Caco-2 (cell line): ENCODE data around the gene CLIC5. TPM values are rescaled to one million over a fixed set of nuclear protein-coding genes. Genes with fewer than 3 reads are reported as not detected.

ENCODE experiments used
- BruUV-seq: library from RNA; stranded (reverse); fragments of 400-500 nt; replicated peaks from 2 replicates; lab custom pipeline; 2021; lab: Mats Ljungman, UMichigan
- CTCF ChIA-PET: fragments of 300-600 bp; sonication (Branson Sonifier 250); formaldehyde crosslinking; loops from one replicate; lab custom pipeline; 2022; ENCODE audit warnings: antibody characterized with exemption; lab: Charles Lee
- POLR2A ChIA-PET: fragments of 300-600 bp; sonication (Branson Sonifier 250); formaldehyde crosslinking; loops from one replicate; lab custom pipeline; 2022; ENCODE audit warnings: antibody characterized with exemption; lab: Charles Lee
- DNase-seq, 2 experiments: peaks; one replicate each; pipeline versions ENCODE4 v3.0.0 to v3.0.0-alpha.2; 2020 to 2022
- H3K27me3 ChIP-seq: replicated peaks from 2 replicates; pipeline ENCODE4 v1.6.0; 2011; ENCODE audit warnings: low read length; ENCODE audit not compliant: control insufficient read depth, insufficient read depth
- H3K36me3 ChIP-seq: 2 replicates; pipeline ENCODE4 v1.5.1; 2011; ENCODE audit warnings: low read length; ENCODE audit not compliant: control insufficient read depth, insufficient read depth
- H3K4me1 ChIP-seq: fragments of 250-450 bp; sonication (Bioruptor Pico); 2 replicates; pipeline ENCODE4 v1.5.1; 2020; ENCODE audit warnings: mild to moderate bottlenecking
- H3K4me3 ChIP-seq: 2 replicates; pipeline ENCODE4 v1.5.1; 2011; ENCODE audit warnings: low read depth, mild to moderate bottlenecking, control low read depth, low read length
- H3K9me3 ChIP-seq: fragments of 250-450 bp; sonication (Bioruptor Pico); 2 replicates; pipeline ENCODE4 v1.5.1; 2020; ENCODE audit warnings: mild to moderate bottlenecking, moderate library complexity
- H3K27ac Mint-ChIP-seq: one replicate; pipeline ENCODE4 v1.8.0; 2022; ENCODE audit warnings: mixed read lengths; ENCODE audit not compliant: unreplicated experiment
- H3K27me3 Mint-ChIP-seq: one replicate; pipeline ENCODE4 v1.8.0; 2022; ENCODE audit warnings: mixed read lengths; ENCODE audit not compliant: insufficient read depth, unreplicated experiment
- H3K36me3 Mint-ChIP-seq: one replicate; pipeline ENCODE4 v1.8.0; 2022; ENCODE audit warnings: mild to moderate bottlenecking, mixed read lengths; ENCODE audit not compliant: insufficient read depth, unreplicated experiment
- H3K4me1 Mint-ChIP-seq: one replicate; pipeline ENCODE4 v1.8.0; 2022; ENCODE audit warnings: low read depth, mixed read lengths; ENCODE audit not compliant: unreplicated experiment
- H3K4me3 Mint-ChIP-seq: one replicate; pipeline ENCODE4 v1.8.0; 2022; ENCODE audit warnings: mild to moderate bottlenecking, moderate library complexity, mixed read lengths; ENCODE audit not compliant: unreplicated experiment
- H3K9me3 Mint-ChIP-seq: one replicate; pipeline ENCODE4 v1.8.0; 2022; ENCODE audit warnings: mixed read lengths; ENCODE audit not compliant: unreplicated experiment
- intact Hi-C: fragments of 100-400 bp; cut with micrococcal nuclease; formaldehyde crosslinking; loops from one replicate; pipeline ENCODE4 v1.10.0; 2022; ENCODE audit not compliant: unreplicated experiment
- total RNA-seq: library from RNA; stranded (reverse); gene quantifications from 2 replicates; pipeline ENCODE4 v1.2.3, GENCODE V29; 2022
- TF ChIP-seq, protein P1 (sequence below), 2 experiments: fragments of 200-600 bp in 1 of 2; IDR thresholded peaks; 1 replicate in 1 of 2; 2 replicates in 1 of 2; pipeline versions ENCODE4 v1.5.1 to v1.8.0; 2011 to 2022; ENCODE audit warnings: antibody characterized with exemption in 1 of 2, control low read depth in 1 of 2, inconsistent platforms in 1 of 2, low read depth in 1 of 2, low read length in 1 of 2, mild to moderate bottlenecking in 1 of 2, moderate library complexity in 1 of 2; ENCODE audit not compliant: insufficient read depth in 1 of 2, severe bottlenecking in 1 of 2, unreplicated experiment in 1 of 2

Gene CLIC5
- total RNA-seq, 1 experiment from 2014 or later, result 15.1 TPM

DNA sequence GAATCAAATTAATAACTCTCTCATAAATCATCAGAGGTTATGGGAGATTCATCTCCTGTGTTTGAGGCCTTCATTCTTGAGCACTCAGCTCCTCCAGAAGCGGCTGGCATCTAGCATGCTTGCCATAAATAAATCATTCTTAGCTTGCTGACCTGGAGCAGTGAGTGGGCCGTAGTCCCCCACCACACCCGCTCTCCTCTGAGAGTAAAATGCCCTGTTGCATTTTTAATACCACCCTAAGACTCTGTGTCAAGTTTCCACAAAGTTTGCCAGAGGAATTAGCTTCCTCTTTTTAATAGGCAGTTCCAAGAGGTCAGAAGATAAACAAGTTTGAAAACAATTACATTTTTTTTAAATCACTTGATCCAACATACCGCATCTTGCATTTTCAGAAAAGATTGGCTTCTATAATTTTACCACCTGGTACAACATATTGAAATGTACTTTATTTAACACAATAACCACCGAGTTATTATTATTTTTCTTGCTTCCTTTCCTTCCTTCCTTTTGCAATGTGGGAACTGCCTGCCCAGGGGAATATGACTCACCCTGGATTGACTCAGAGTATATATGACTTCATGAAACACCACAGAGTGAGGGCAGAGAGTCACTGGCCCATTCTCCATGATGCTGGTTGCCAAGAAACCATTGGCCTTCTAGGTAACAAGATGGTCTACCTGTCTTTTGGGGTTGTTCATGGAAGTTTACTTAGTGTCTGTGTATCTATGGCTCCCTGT, 29.4 kb upstream of the CLIC5 start:
- Mint-ChIP-seq H3K27me3 (no peaks in the 10 kb centered on the region), H3K27ac (no peak overlapping the region), H3K9me3 (no peaks in the 10 kb centered on the region), H3K4me1 (no peaks in the 10 kb centered on the region), H3K36me3 (no peaks in the 10 kb centered on the region), H3K4me3 (no peak overlapping the region)
- Histone ChIP-seq H3K4me3 (no peak overlapping the region), H3K4me1 (no peaks in the 10 kb centered on the region), H3K36me3 (no peaks in the 10 kb centered on the region), H3K9me3 (no peaks in the 10 kb centered on the region), H3K27me3 (no peaks in the 10 kb centered on the region; the same call in 1 of the 2 replicates)
- TF ChIP-seq, protein P1, sequence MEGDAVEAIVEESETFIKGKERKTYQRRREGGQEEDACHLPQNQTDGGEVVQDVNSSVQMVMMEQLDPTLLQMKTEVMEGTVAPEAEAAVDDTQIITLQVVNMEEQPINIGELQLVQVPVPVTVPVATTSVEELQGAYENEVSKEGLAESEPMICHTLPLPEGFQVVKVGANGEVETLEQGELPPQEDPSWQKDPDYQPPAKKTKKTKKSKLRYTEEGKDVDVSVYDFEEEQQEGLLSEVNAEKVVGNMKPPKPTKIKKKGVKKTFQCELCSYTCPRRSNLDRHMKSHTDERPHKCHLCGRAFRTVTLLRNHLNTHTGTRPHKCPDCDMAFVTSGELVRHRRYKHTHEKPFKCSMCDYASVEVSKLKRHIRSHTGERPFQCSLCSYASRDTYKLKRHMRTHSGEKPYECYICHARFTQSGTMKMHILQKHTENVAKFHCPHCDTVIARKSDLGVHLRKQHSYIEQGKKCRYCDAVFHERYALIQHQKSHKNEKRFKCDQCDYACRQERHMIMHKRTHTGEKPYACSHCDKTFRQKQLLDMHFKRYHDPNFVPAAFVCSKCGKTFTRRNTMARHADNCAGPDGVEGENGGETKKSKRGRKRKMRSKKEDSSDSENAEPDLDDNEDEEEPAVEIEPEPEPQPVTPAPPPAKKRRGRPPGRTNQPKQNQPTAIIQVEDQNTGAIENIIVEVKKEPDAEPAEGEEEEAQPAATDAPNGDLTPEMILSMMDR (IDR thresholded peaks at IDR 0.05; ENCODE audit: insufficient read depth in 1 of 2, low read depth in 1 of 2, low read length in 1 of 2, severe bottlenecking in 1 of 2, unreplicated experiment in 1 of 2), result no peak
- ChIA-PET POLR2A (no interaction called here), CTCF (no interaction called here)
- intact Hi-C loops, result no loop called here
- no TSS peak for BruUV-seq
- DNase-seq, result no peak

DNA sequence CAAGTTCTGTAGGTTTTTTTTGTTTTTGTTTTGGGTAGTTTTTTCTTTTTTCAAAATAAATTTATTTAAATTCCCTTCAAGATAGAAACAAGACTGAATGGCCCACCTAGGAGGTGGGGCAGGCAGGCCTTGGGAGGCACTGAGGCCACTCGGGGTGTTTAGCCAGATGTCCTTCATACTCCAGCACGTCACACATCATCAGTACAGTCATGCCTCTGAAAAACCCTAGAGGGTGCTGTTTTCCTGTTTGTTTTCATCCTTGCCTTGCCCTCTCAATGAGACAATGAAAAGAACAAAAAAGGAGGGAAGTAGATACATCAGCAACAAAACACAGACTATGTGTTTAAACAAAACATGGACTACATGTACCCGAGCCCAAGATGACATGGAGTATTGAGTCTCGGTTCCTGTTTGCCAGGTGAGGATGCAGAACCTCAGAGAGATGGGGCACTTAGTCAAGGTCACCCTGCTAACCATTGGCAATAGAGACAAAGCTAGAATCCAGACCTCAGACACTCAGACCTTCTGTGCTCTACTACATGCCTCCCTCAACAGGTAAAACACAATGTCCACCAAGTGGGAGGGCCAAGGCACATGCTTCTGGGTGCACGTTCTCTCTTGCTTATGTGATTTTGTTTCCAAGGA, 26.8 kb upstream of the CLIC5 start:
- TF ChIP-seq, protein P1 (IDR thresholded peaks at IDR 0.05; ENCODE audit: insufficient read depth in 1 of 2, low read depth in 1 of 2, low read length in 1 of 2, severe bottlenecking in 1 of 2, unreplicated experiment in 1 of 2), result peak; percentile 44 to 58
- H3K27ac Mint-ChIP-seq, result no peak overlapping the region

DNA sequence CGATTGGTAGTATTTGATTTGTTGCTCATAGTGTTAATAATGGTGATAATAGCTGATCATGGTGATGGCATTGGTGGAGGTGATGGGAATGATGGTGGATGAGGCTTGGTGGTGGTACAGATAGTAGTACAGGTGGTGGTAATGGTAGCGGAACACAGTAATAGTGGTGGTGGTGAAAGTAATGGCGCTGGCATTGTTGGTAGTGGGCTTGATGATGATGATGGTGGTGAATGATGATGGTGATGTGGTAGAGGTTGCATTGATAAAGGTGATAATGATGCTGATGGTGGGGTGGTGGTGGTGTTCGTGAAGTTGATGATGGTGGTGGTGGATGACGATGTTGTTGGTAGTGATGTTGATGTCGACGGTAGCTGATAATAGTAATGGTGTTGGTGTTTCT, 24.6 kb upstream of the CLIC5 start:
- no peak overlapping the region for H3K4me3 ChIP-seq
- no peaks in the 10 kb centered on the region for H3K36me3 ChIP-seq
- Mint-ChIP-seq H3K4me1 (no peaks in the 10 kb centered on the region), H3K4me3 (no peak overlapping the region), H3K27ac (no peak overlapping the region), H3K36me3 (no peaks in the 10 kb centered on the region), H3K9me3 (no peaks in the 10 kb centered on the region), H3K27me3 (no peaks in the 10 kb centered on the region)
- H3K27me3 ChIP-seq, result no peaks in the 10 kb centered on the region; the same call in 1 of the 2 replicates
- H3K4me1 ChIP-seq, result no peaks in the 10 kb centered on the region
- TF ChIP-seq, protein P1 (IDR thresholded peaks at IDR 0.05; ENCODE audit: insufficient read depth in 1 of 2, low read depth in 1 of 2, low read length in 1 of 2, severe bottlenecking in 1 of 2, unreplicated experiment in 1 of 2), result no peak
- no TSS peak for BruUV-seq
- DNase-seq, result no peak
- POLR2A ChIA-PET, result no interaction called here
- CTCF ChIA-PET, result interaction anchor here (0.8 kb wide), 1 partner anchor 110 kb away, joined by 3 read pairs; no protein-coding TSS in a partner anchor
- intact Hi-C loops, result no loop called here
- H3K9me3 ChIP-seq, result no peaks in the 10 kb centered on the region

More for the DNA sequence above, 26.8 kb upstream of the CLIC5 start:
- Histone ChIP-seq H3K4me1 (no peaks in the 10 kb centered on the region), H3K27me3 (no peaks in the 10 kb centered on the region; the same call in 1 of the 2 replicates), H3K9me3 (no peaks in the 10 kb centered on the region), H3K36me3 (no peaks in the 10 kb centered on the region), H3K4me3 (no peak overlapping the region)
- Mint-ChIP-seq H3K27me3 (no peaks in the 10 kb centered on the region), H3K36me3 (no peaks in the 10 kb centered on the region), H3K4me1 (no peaks in the 10 kb centered on the region), H3K9me3 (no peaks in the 10 kb centered on the region), H3K4me3 (no peak overlapping the region)
- ChIA-PET POLR2A (no interaction called here), CTCF (no interaction called here)
- intact Hi-C loops, result loop anchor here (1.0 kb wide), 1 partner anchor 368 kb away; no protein-coding TSS in a partner anchor
- peak; percentile 37 to 44 for DNase-seq
- no TSS peak for BruUV-seq
